OCI-LY1 (cell line): ENCODE results near the gene DNAAF1.

Experiments
- CTCF ChIP-seq: fragments of 200-600 bp; sonication (generic), shearing (Covaris generic); IDR thresholded peaks from 2 replicates; pipeline ENCODE4 v1.5.1; 2017; ENCODE audit warnings: mild to moderate bottlenecking, antibody characterized with exemption, low read length, moderate library complexity, mixed read lengths
- EZH2 ChIP-seq: fragments of 200-600 bp; sonication (generic), shearing (Covaris generic); IDR thresholded peaks from 2 replicates; pipeline ENCODE4 v1.8.0; 2017; ENCODE audit warnings: borderline replicate concordance, mixed run types, mild to moderate bottlenecking, antibody characterized with exemption, low read length, moderate library complexity, mixed read lengths

- TF ChIP-seq CTCF: no peak
- TF ChIP-seq EZH2: no peak
Measured at GRCh38 chr16:84196727-84197394, 51.8 kb downstream of the DNAAF1 start.
